Stimulated activated CD4-positive, alpha-beta T cell treated with anti-CD3 and anti-CD28 coated beads, Interleukin-2, amount 100 ng/mL, for 24 hours (primary cell): ENCODE data around the gene ARHGEF10L.

Experiments
- DNase-seq, 2 donors: peaks; one replicate each; pipeline ENCODE4 v3.0.0-alpha.2; 2020

Gene ARHGEF10L

GRCh38 chr1:17663646-17664045 lies 124.1 kb downstream of the ARHGEF10L start:
- no peak for DNase-seq

- DNase-seq = no peak
Observed at GRCh38 chr1:17664322-17664721, 124.8 kb downstream of the ARHGEF10L start.

GRCh38 chr1:17665054-17665453 lies 125.6 kb downstream of the ARHGEF10L start:
- DNase-seq = no peak

- DNase-seq = no peak
Observed at GRCh38 chr1:17665950-17666720, 126.6 kb downstream of the ARHGEF10L start.

- no peak for DNase-seq
Observed at GRCh38 chr1:17667641-17668040, 128.1 kb downstream of the ARHGEF10L start.

GRCh38 chr1:17668195-17668594 lies 128.7 kb downstream of the ARHGEF10L start:
- DNase-seq = no peak

- no peak for DNase-seq
Observed at GRCh38 chr1:17668624-17669175, 129.2 kb downstream of the ARHGEF10L start.

- no peak for DNase-seq
Observed at GRCh38 chr1:17669305-17669704, 129.8 kb downstream of the ARHGEF10L start.

GRCh38 chr1:17669866-17670451 lies 130.5 kb downstream of the ARHGEF10L start:
- no peak for DNase-seq

GRCh38 chr1:17670587-17671313 lies 131.3 kb downstream of the ARHGEF10L start:
- DNase-seq = no peak

GRCh38 chr1:17671314-17671705 lies 131.8 kb downstream of the ARHGEF10L start:
- DNase-seq = no peak

GRCh38 chr1:17671741-17672140 lies 132.2 kb downstream of the ARHGEF10L start:
- DNase-seq = no peak

- DNase-seq = no peak
Observed at GRCh38 chr1:17672226-17672625, 132.7 kb downstream of the ARHGEF10L start.

- DNase-seq = no peak
Observed at GRCh38 chr1:17673329-17674072, 134.0 kb downstream of the ARHGEF10L start.

- DNase-seq = no peak
Observed at GRCh38 chr1:17674726-17675500, 135.4 kb downstream of the ARHGEF10L start.

- DNase-seq = no peak
Observed at GRCh38 chr1:17675744-17676143, 136.2 kb downstream of the ARHGEF10L start.

- no peak for DNase-seq
Observed at GRCh38 chr1:17676387-17677060, 137.0 kb downstream of the ARHGEF10L start.

GRCh38 chr1:17678011-17678410 lies 138.5 kb downstream of the ARHGEF10L start:
- DNase-seq = no peak

- DNase-seq = no peak
Observed at GRCh38 chr1:17679856-17680255, 140.4 kb downstream of the ARHGEF10L start.

- DNase-seq = no peak
Observed at GRCh38 chr1:17680308-17680707, 140.8 kb downstream of the ARHGEF10L start.

GRCh38 chr1:17682400-17682799 lies 142.9 kb downstream of the ARHGEF10L start:
- DNase-seq = no peak
